Coronary artery (tissue), 2 donors: ENCODE measurements around the gene CARD9.
A peak's percentile ranks its signal among the peaks of the same experiment; 100 is the strongest.
"Not testable (repeated sequence)": the region's sequence is repeated elsewhere in the genome, so short reads cannot be mapped to it uniquely, and the experiment has no call there.

Experiments used
- DNase-seq: peaks from one replicate; pipeline ENCODE4 v3.0.0-alpha.2; 2017; ENCODE audit warnings: low spot score
- H3K27ac ChIP-seq, 2 donors: fragments of 200-600 bp; sonication (generic); one replicate each; pipeline ENCODE4 v1.5.1; 2016 to 2019
- H3K4me3 ChIP-seq: fragments of 200-600 bp; sonication (generic); 2 replicates; pipeline ENCODE4 v1.5.1; 2016; ENCODE audit warnings: mild to moderate bottlenecking, moderate library complexity
- CTCF ChIP-seq: fragments of 200-600 bp; sonication (generic); IDR thresholded peaks from one replicate; pipeline ENCODE4 v1.5.1; 2019; ENCODE audit warnings: antibody characterized with exemption

Gene CARD9

GRCh38 chr9:136357202-136357725 lies 16.2 kb downstream of the CARD9 start:
- TF ChIP-seq CTCF = no peak

GRCh38 chr9:136355616-136356557 lies 17.6 kb downstream of the CARD9 start:
- Histone ChIP-seq H3K27ac (no peak overlapping the region), H3K4me3 (no peak overlapping the region)
- DNase-seq = no peak
- no peak for TF ChIP-seq CTCF

More at GRCh38 chr9:136357202-136357725, 16.2 kb downstream of the CARD9 start:
- DNase-seq = no peak
- no peak overlapping the region for H3K4me3 ChIP-seq
- H3K27ac ChIP-seq = no peak overlapping the region

GRCh38 chr9:136354592-136355085 lies 18.8 kb downstream of the CARD9 start:
- Histone ChIP-seq H3K27ac (peak overlapping the region in 1 of 2 donors; percentile 39), H3K4me3 (no peak overlapping the region)
- no peak for TF ChIP-seq CTCF
- no peak for DNase-seq

- peak overlapping the region in 1 of 2 donors; percentile 39 for H3K27ac ChIP-seq
Measured at GRCh38 chr9:136353757-136354488, 19.5 kb downstream of the CARD9 start.

GRCh38 chr9:136353088-136353487 lies 20.4 kb downstream of the CARD9 start:
- Histone ChIP-seq H3K4me3 (no peak overlapping the region), H3K27ac (no peak overlapping the region)
- no peak for DNase-seq
- TF ChIP-seq CTCF = no peak

More at GRCh38 chr9:136353757-136354488, 19.5 kb downstream of the CARD9 start:
- no peak overlapping the region for H3K4me3 ChIP-seq
- TF ChIP-seq CTCF = no peak
- DNase-seq = no peak

GRCh38 chr9:136352682-136353081 lies 20.8 kb downstream of the CARD9 start:
- no peak for DNase-seq
- Histone ChIP-seq H3K4me3 (no peak overlapping the region), H3K27ac (no peak overlapping the region)
- no peak for TF ChIP-seq CTCF

- not testable (repeated sequence) for H3K4me3 ChIP-seq, H3K27ac ChIP-seq
Measured at GRCh38 chr9:136351868-136352267, 21.6 kb downstream of the CARD9 start.

More at GRCh38 chr9:136351868-136352267, 21.6 kb downstream of the CARD9 start:
- DNase-seq = not testable (repeated sequence)
